Central memory CD4-positive, alpha-beta T cell (primary cell): Measurements from ENCODE around the gene MAK.
A peak's percentile ranks its signal among the peaks of the same experiment; 100 is the strongest.
"Not testable (repeated sequence)": the region's sequence is repeated elsewhere in the genome, so short reads cannot be mapped to it uniquely, and the experiment has no call there.

Source experiments
- DNase-seq: peaks from one replicate; pipeline ENCODE4 v3.0.0; 2022

Gene MAK

DNA sequence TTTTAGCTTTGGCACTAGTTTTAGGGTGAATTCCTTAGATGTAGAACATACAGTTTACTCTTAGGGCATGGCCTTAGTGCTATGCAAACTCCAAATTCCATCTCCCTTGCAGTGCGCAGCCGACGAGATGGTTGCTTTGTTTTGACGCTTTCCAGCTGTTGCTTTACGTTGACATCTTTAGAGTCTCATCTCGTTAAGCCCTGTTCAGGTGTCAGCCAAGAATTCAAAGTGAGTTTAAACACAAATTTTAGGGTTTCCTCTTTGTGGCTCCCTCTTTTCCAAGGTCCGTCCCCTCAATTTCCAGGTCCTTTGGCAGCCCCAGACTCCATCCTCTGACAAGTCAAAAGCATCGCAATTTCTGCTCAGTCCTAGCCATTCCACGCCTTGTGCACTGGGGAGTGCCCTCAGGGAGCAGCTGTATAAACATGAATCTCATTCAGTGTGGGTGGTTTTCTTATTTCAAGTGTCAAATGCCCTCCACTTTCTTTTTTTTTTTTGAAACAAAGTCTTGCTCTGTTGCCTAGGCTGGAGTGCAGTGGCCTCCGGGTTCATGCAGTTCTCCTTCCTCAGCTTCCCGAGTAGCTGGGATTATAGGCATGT is 14.1 kb upstream of the MAK start:
- no peak for DNase-seq

DNA sequence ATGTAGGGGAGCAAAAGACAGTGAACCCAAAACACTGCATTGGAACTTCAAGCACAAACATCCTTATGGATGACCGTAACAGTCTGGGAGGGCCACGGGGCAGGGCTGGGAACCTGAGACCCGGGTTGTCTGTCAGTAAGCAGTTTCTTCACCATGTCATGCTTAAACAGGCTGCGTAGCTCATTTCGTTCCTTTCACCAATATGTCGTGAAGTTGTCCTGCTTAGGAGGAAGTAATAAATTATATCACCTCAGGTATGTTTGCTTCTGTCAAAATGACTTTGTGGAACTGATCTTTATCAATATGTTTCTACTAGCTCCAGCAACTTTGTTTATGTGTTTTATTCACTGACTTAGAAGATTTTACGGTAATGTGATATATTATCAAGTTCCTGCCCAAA is 12.4 kb upstream of the MAK start:
- DNase-seq = no peak

DNA sequence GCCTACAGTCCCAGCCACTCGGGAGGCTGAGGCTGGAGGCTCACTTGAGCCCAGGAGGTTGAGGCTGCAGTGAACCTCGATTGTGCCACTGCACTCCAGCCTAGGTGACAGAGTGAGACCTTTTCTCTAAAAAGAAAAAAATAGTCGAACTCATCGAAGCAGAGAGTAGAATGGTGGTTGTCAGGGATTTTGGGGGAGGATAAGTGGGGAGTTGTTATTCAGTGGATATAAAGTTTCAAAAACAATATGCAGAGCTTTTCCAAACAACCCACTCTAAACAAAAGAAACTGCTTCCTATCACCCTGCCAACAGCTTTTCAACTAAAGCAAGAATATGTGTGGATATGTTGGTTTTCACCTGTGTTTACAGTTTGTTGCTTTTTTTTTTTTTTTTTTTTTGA is 11.6 kb upstream of the MAK start:
- no peak for DNase-seq

DNA sequence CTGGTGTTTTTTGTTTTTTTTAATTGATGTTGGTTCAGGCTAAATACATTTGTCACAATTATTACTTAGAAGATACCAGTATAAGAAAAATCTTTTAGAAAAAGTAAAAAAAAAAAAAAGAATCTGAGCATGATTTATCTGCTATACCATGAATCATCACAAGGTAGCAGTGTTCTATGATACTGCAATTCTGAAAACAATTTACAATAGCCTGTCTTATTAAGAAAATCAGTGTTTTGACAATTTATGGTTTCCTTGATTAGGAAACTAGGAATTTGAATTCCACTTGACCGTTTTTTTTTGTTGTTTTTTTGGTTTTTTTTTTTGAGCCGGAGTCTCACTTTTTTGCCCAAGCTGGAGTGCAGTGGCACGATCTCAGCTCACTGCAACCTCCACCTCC is 9.3 kb upstream of the MAK start:
- no peak for DNase-seq

DNA sequence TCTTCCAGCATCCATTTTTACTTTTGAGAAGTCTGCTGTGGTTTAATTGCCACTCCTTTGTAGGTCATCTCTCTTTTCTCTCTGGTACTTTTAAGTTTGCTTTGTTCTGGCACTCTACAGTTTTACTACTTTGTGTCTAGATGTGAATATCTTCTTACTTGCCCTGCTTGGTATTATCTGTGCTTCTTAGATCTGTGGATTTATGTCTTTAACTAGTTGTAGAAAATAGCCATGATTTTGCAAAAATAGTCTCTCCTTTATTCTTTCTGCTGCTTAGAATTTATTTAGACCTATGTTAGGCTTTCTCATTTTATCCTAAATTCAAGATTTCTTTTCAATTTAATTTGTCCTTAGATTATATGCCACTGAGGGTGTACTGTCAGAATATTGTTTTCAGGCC is 5.2 kb upstream of the MAK start:
- no peak for DNase-seq

DNA sequence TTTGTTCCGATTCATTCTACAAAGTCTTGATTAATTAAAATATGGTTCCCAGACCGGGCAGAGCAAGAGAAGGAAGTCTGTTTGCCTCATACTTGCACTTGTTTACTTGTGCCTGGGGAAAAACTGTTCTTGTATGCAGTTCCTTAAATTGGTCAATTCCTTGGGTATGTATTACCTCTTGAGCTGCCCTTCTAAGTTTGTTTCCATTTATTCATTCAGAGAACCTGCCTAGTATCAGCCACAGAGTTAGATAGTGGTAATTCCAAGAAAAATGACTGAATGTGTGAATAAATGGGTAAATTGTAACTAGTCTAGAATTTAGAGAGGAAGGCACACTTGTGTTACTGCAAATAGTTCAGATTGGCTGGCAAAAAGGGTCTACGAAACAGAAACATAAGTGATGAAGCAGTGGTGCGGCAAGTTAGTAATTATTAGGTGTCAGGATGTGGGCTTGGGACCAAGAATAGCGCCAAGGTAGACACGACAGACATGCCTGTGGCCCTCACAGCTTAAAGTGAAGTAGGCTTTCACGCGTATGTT is 525 bp upstream of the MAK start:
- no peak for DNase-seq

DNA sequence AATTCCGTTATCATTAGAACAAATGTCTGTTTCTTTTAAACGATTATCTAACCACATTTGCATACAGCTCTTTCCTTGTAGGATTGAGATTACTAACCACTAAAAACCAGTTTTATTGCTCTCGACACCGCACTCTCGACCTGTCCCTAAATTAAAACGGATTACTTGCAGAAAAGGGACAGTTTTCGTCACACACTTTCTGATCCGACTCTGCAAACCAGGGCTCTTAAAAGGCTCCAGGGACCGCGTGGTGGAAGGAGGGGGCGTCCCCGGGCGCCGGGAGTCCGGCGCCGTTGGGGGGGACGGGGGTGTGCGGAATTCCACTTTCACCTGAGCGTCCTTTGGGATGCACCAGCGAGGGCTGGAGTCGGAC is 731 bp downstream of the MAK start:
- peak; percentile 36 for DNase-seq

- DNase-seq = no peak
Measured at GRCh38 chr6:10837009-10837621, 1.2 kb downstream of the MAK start.

GRCh38 chr6:10834823-10835222 is 3.5 kb downstream of the MAK start:
- no peak for DNase-seq

DNA sequence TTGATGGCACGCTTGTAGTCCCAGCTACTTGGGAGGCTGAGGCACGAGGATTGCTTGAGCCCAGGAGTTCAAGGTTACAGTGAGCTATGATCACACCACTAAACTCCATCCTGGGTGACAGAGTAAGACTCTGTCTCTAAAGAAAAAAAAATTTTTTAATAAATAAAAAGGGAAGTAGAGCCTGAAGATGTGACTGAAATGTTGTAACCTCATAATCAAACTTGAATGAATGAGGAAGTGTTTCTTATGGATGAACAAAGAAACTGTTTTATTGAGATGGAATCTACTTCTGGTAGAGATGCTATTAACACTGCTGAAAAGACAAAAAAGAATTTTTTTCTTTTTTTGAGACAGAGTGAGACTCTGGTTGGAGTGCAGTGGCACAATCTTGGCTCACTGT is 6.7 kb downstream of the MAK start:
- DNase-seq = no peak

DNA sequence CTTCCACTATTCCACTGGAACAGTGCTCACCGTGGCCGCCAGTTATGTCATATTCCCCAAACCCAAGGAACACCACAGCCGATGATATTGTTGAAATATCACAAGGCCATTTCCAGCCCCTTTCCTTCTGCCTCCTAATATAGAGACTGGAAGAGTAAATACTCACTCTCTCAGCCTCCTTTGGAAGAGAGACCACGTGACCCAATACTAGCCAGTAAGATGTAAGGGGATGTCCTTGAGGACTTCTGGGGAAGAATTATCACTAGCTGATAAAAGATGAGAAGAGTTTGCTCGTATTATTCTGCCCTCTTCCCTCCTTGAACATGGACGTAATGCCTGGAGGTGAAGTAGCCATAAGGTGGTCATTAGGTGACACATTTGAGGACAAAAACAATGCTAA is 13.5 kb downstream of the MAK start:
- DNase-seq = no peak

DNA sequence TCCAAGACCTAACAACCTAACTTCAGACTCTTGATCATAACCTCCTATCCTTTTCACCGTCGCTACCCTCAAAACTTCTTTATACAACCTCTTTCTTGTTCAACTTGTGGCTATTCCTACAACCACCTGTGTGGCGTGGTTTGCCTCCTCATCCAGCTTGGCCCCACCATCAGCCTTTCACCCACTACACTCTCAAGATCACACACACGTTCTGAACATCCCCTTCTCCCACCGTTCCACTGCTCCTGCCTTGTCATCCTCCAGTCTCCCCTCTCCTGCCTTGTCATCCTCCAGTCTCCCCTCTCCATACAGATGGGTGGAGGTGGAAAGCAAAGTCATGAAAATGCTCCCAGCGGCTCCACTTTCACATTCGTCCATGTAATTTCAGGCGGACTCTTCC is 14.0 kb downstream of the MAK start:
- no peak for DNase-seq

- DNase-seq = not testable (repeated sequence)
Measured at GRCh38 chr6:10814176-10814575, 24.2 kb downstream of the MAK start.

DNA sequence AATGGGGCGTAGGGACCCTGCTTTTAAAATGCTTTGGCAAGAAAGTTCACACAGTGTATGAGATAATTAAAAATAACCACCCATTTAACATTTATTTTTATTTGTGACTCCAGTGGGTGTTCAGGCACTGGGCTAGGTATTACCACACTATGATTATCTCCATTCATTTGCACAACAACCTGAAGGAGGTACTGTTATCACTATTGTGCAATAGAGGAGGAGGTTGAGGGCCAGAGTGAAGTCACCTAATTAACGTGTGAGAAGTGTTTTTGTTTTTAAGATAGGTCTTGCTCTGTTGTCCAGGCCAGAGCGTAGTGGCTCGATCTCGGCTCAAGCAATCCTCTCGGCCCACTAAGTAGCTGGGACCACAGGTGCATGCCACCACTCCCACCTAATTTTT is 29.2 kb downstream of the MAK start:
- no peak for DNase-seq

- no peak for DNase-seq
Measured at GRCh38 chr6:10808376-10808775, 30.0 kb downstream of the MAK start.

- peak; percentile 43 for DNase-seq
Measured at GRCh38 chr6:10801224-10801848, 37.0 kb downstream of the MAK start.

DNA sequence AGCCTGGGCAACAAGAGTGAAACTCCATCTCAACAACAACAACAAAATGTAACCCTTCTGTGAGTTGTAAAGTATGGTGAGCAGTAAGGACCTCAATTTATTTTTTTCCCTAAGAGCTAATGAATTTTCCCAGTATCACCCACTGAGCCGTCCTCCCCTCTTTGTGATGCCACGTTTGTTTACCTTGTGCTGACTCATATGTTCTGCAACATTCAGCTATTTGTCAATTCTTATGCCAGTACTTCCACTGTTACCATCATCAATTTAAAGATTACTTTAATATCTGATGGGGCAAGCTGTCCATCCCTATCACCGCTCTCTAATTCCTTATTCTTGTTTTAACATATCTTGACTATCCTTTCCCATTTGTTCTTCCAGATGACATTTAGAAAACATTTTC is 37.5 kb downstream of the MAK start:
- DNase-seq = no peak

GRCh38 chr6:10794239-10794638 is 44.1 kb downstream of the MAK start:
- DNase-seq = no peak

DNA sequence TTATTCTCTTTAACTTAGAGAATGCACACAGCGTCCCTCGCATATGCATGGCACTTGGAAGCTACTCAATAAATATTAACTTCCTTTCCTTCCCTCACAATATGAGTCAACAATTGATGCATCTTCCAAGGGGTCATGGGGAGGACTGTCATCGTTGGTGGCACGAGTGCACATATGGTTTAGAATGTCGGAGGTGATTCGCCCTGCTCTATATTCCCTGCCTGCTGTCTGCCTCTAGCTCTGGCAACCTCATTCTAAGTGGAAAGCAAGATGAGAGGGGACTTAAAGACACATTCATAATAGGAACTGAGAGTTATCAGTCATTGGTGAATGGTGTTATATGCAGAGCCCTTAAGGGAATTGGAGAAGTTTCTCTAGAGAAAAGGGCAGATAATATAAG is 44.6 kb downstream of the MAK start:
- DNase-seq = no peak

DNA sequence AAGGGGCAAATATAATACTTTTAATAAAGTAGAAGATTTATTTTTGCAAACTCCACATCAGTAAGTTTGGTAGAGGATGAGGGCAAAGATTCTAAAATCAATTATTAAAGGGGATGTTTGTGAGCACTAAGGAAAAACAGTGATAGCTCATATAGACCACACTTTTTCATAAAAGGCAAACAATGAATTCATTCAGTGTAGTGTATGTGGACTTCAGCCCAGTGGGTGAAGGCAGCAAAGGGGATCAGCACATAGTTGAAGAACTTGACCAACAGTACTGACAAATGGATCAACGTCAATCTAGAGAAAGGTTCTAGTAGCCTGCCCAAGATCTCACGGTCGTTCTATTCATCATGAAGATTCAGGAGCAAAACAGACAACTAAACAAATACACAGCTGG is 45.3 kb downstream of the MAK start:
- DNase-seq = no peak

GRCh38 chr6:10792101-10792500 is 46.2 kb downstream of the MAK start:
- no peak for DNase-seq

DNA sequence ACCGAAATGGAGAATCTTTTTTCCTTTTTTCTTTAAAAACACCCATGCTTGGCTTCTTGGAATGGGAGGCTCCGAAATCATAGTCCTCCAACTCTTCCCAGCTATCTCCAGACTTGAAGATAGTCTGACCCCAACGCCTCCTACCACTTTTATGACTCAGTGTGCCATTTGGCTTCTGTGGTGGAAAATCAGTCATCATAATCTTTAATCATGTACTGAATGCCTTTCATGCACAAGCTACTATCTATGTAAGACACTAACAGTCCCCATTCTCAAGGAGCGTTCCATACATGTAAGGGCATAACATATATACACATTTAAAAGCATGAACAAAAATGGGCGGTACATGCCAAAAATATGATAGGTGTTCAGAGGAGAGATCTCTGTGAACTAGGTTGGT is 46.7 kb downstream of the MAK start:
- no peak for DNase-seq

GRCh38 chr6:10779076-10779475 is 59.3 kb downstream of the MAK start:
- DNase-seq = no peak

- no peak for DNase-seq
Measured at GRCh38 chr6:10778230-10778629, 60.1 kb downstream of the MAK start.
